PC-9 (cell line): ENCODE measurements around the gene SCAPER. TPM values are rescaled to one million over a fixed set of nuclear protein-coding genes. Genes with fewer than 3 reads are reported as not detected.

ENCODE experiments used
- BruUV-seq: library from RNA; stranded (reverse); fragments of 400-500 nt; replicated peaks from 2 replicates; lab custom pipeline; 2021; lab: Mats Ljungman, UMichigan
- CTCF ChIA-PET: fragments of 300-600 bp; sonication (Branson Sonifier 250); formaldehyde crosslinking; loops from one replicate; lab custom pipeline; 2022; ENCODE audit warnings: antibody characterized with exemption; lab: Charles Lee
- POLR2A ChIA-PET: fragments of 300-600 bp; sonication (Branson Sonifier 250); formaldehyde crosslinking; loops from one replicate; lab custom pipeline; 2022; ENCODE audit warnings: antibody characterized with exemption; ENCODE audit not compliant: unreplicated experiment; lab: Charles Lee
- DNase-seq, 2 experiments: peaks; one replicate each; pipeline versions ENCODE4 v3.0.0 to v3.0.0-alpha.2; 2015 to 2022; ENCODE audit warnings: mixed read lengths in 1 of 2
- H2AFZ ChIP-seq: fragments of 200-600 bp; sonication (generic); 2 replicates; pipeline ENCODE4 v1.8.1; 2017; ENCODE audit warnings: antibody characterized with exemption
- H3F3A ChIP-seq: fragments of 200-600 bp; sonication (generic); 2 replicates; pipeline ENCODE4 v1.8.1; 2017; ENCODE audit warnings: antibody characterized with exemption, mild to moderate bottlenecking, low read depth; ENCODE audit not compliant: insufficient read depth
- H3K27ac ChIP-seq: fragments of 200-600 bp; sonication (generic); 2 replicates; pipeline ENCODE4 v1.6.1; 2016; ENCODE audit warnings: mixed run types
- H3K27me3 ChIP-seq: fragments of 200-600 bp; sonication (generic); 2 replicates; pipeline ENCODE4 v1.6.1; 2016; ENCODE audit warnings: low read depth, mixed run types; ENCODE audit not compliant: insufficient read depth
- H3K36me3 ChIP-seq: fragments of 200-600 bp; sonication (generic); 2 replicates; pipeline ENCODE4 v1.6.1; 2016; ENCODE audit warnings: low read depth, mixed run types
- H3K4me1 ChIP-seq: fragments of 200-600 bp; sonication (generic); replicated peaks from 2 replicates; pipeline ENCODE4 v1.6.1; 2016; ENCODE audit warnings: mixed run types; ENCODE audit not compliant: insufficient read depth
- H3K4me2 ChIP-seq: fragments of 200-600 bp; sonication (generic); 2 replicates; pipeline ENCODE4 v1.6.1; 2017; ENCODE audit warnings: mixed run types
- H3K4me3 ChIP-seq: fragments of 200-600 bp; sonication (generic); 2 replicates; pipeline ENCODE4 v1.6.1; 2016; ENCODE audit warnings: mixed run types
- H3K79me2 ChIP-seq: fragments of 200-600 bp; sonication (generic); 2 replicates; pipeline ENCODE4 v1.6.1; 2017; ENCODE audit warnings: low read depth, mixed run types
- H3K9me2 ChIP-seq: fragments of 200-600 bp; sonication (generic); 2 replicates; pipeline ENCODE4 v1.8.1; 2017; ENCODE audit warnings: mild to moderate bottlenecking; ENCODE audit not compliant: insufficient read depth
- H3K9me3 ChIP-seq: fragments of 200-600 bp; sonication (generic); 2 replicates; pipeline ENCODE4 v1.8.1; 2016; ENCODE audit warnings: low read depth; ENCODE audit not compliant: insufficient read depth
- H4K20me1 ChIP-seq: fragments of 200-600 bp; sonication (generic); 2 replicates; pipeline ENCODE4 v1.8.1; 2017; ENCODE audit not compliant: insufficient read depth
- EZH2 ChIP-seq: fragments of 200-600 bp; sonication (generic); IDR thresholded peaks from 2 replicates; pipeline ENCODE4 v1.8.0; 2017; ENCODE audit warnings: antibody characterized with exemption, low read depth
- intact Hi-C: fragments of 100-400 bp; cut with micrococcal nuclease; formaldehyde crosslinking; loops from one replicate; pipeline ENCODE4 v1.10.0; 2022; ENCODE audit not compliant: unreplicated experiment
- total RNA-seq: library from RNA; stranded (reverse); gene quantifications from 2 replicates; pipeline ENCODE4 v1.2.3, GENCODE V29; 2021
- TF ChIP-seq, protein P1 (sequence below): fragments of 200-600 bp; sonication (generic); conservative IDR thresholded peaks from 2 replicates; pipeline ENCODE4 v1.6.1; 2017; ENCODE audit warnings: mixed run types, antibody characterized with exemption, mild to moderate bottlenecking, moderate library complexity

SCAPER gene
- total RNA-seq, 1 experiment from 2014 or later: 18.7 TPM

DNA sequence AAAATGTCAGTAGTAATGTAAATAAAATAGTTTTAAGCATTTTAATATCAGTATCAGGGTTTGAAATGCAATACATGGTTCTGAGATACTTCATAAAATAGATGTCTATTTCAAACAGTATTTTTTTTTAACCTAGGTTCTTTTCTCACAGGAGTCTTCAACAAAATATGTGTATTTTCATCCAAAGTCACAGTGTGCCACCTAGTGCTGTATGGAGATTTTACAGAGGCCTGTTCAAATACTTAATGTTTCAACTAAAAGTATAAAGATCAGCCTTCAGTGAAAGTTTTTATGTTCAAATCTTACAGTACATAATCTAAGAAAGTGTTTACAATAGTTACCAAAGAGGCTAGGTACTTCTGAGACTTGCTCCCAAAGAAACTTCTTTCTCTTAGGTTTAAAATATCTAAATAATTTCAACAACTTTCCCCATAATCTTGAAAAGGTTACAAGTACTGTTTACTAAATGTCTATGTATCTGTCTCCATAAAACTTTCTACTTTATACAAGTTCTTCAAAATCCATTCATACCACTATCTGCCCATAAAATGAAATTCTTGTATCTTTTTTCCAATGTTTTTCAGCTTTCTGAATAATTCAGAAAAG lies 38.3 kb downstream of the SCAPER start:
- ChIA-PET POLR2A (no interaction called here), CTCF (interaction anchor here (0.6 kb wide), 1 partner anchor 682 kb away, joined by 4 read pairs; no protein-coding TSS in a partner anchor)
- Histone ChIP-seq H3K27me3 (no peaks in the 10 kb centered on the region), H3K9me2 (no peaks in the 10 kb centered on the region), H4K20me1 (no peaks in the 10 kb centered on the region), H3K9me3 (no peaks in the 10 kb centered on the region), H3K79me2 (no peaks in the 10 kb centered on the region), H3K27ac (no peak overlapping the region), H3K4me3 (no peak overlapping the region), H3K36me3 (no peaks in the 10 kb centered on the region), H3F3A (no peaks in the 10 kb centered on the region; the same call in 1 of the 2 replicates), H2AFZ (no peak overlapping the region), H3K4me1 (no peaks in the 10 kb centered on the region), H3K4me2 (no peak overlapping the region)
- BruUV-seq: no TSS peak
- peak; percentile 2 to 37 for DNase-seq
- intact Hi-C loops: loop anchor here (1.0 to 10.0 kb wide), 4 partner anchors 630 to 812 kb away; partner anchors contain the start of gene TMEM266
- no peak for TF ChIP-seq EZH2
- TF ChIP-seq, protein P1, sequence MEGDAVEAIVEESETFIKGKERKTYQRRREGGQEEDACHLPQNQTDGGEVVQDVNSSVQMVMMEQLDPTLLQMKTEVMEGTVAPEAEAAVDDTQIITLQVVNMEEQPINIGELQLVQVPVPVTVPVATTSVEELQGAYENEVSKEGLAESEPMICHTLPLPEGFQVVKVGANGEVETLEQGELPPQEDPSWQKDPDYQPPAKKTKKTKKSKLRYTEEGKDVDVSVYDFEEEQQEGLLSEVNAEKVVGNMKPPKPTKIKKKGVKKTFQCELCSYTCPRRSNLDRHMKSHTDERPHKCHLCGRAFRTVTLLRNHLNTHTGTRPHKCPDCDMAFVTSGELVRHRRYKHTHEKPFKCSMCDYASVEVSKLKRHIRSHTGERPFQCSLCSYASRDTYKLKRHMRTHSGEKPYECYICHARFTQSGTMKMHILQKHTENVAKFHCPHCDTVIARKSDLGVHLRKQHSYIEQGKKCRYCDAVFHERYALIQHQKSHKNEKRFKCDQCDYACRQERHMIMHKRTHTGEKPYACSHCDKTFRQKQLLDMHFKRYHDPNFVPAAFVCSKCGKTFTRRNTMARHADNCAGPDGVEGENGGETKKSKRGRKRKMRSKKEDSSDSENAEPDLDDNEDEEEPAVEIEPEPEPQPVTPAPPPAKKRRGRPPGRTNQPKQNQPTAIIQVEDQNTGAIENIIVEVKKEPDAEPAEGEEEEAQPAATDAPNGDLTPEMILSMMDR: peak; percentile 75

GRCh38 chr15:76866008-76866407 lies 39.1 kb downstream of the SCAPER start:
- no peak for TF ChIP-seq EZH2
- TF ChIP-seq, protein P1: no peak
- no peak overlapping the region for H3K4me3 ChIP-seq
- no peaks in the 10 kb centered on the region for H4K20me1 ChIP-seq
- POLR2A ChIA-PET: no interaction called here
- H3K9me2 ChIP-seq: no peaks in the 10 kb centered on the region
- no peaks in the 10 kb centered on the region; the same call in 1 of the 2 replicates for H3F3A ChIP-seq
- CTCF ChIA-PET: interaction anchor here (0.6 kb wide), 1 partner anchor 674 kb away, joined by 3 read pairs; no protein-coding TSS in a partner anchor
- H3K27me3 ChIP-seq: no peaks in the 10 kb centered on the region
- no TSS peak for BruUV-seq
- no peaks in the 10 kb centered on the region for H3K4me1 ChIP-seq
- intact Hi-C loops: loop anchor here (1.0 to 10.0 kb wide), 4 partner anchors 629 to 811 kb away; partner anchors contain the start of gene TMEM266
- no peak overlapping the region for H2AFZ ChIP-seq
- no peaks in the 10 kb centered on the region for H3K9me3 ChIP-seq
- H3K27ac ChIP-seq: no peak overlapping the region
- H3K4me2 ChIP-seq: no peak overlapping the region
- no peaks in the 10 kb centered on the region for H3K79me2 ChIP-seq
- H3K36me3 ChIP-seq: no peaks in the 10 kb centered on the region
- no peak for DNase-seq

DNA sequence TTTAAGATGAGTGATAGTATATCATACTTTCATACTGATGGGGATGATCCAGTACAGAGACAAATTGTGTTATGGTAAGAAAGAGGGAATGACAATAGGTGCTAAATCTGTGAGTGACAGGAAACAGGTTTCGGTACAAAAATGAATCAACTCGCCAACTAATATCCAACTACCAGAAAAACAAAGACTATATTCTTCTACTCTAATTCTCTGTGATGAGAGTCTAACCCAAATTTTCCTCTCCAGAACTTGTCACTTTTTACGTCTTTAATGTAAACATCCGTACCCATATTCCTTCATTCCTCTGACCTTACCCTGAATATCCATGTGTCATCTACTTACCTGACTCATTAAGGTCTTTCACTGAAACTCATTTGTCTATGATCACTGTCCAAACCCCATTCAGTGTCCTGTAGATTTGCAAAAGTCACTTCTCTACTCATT lies 39.6 kb downstream of the SCAPER start:
- H4K20me1 ChIP-seq: no peaks in the 10 kb centered on the region
- no peaks in the 10 kb centered on the region for H3K9me3 ChIP-seq
- intact Hi-C loops: loop anchor here (5.0 to 10.0 kb wide), 2 partner anchors 628 to 811 kb away; partner anchors contain the start of gene TMEM266
- H3K9me2 ChIP-seq: no peaks in the 10 kb centered on the region
- no peaks in the 10 kb centered on the region for H3K27me3 ChIP-seq
- no peaks in the 10 kb centered on the region for H3K4me1 ChIP-seq
- H2AFZ ChIP-seq: no peak overlapping the region
- H3K4me3 ChIP-seq: no peak overlapping the region
- no TSS peak for BruUV-seq
- ChIA-PET POLR2A (no interaction called here), CTCF (interaction anchor here (0.6 kb wide), 1 partner anchor 673 kb away, joined by 3 read pairs; no protein-coding TSS in a partner anchor)
- no peak overlapping the region for H3K27ac ChIP-seq
- no peaks in the 10 kb centered on the region for H3K36me3 ChIP-seq
- no peaks in the 10 kb centered on the region for H3K79me2 ChIP-seq
- H3K4me2 ChIP-seq: no peak overlapping the region
- H3F3A ChIP-seq: no peaks in the 10 kb centered on the region; the same call in 1 of the 2 replicates
- no peak for DNase-seq
- TF ChIP-seq, protein P1: no peak
- no peak for TF ChIP-seq EZH2
